MCF 10A (cell line): ENCODE measurements around the gene OMA1. TPM values are rescaled to one million over a fixed set of nuclear protein-coding genes. Genes with fewer than 3 reads are reported as not detected.

Source experiments
- BruUV-seq: library from RNA; stranded (reverse); fragments of 400-500 nt; replicated peaks from 2 replicates; lab custom pipeline; 2021; lab: Mats Ljungman, UMichigan
- CTCF ChIA-PET: fragments of 300-600 bp; sonication (Branson Sonifier 250); formaldehyde crosslinking; extraction: SDS; loops from one replicate; lab custom pipeline; 2021; ENCODE audit warnings: antibody characterized with exemption, inconsistent platforms; lab: Yijun Ruan, JAX
- POLR2A ChIA-PET: fragments of 300-600, 350-650 bp; sonication (Branson Sonifier 250); formaldehyde crosslinking; extraction: SDS; loops from one replicate; lab custom pipeline; 2020; ENCODE audit warnings: antibody characterized with exemption, inconsistent platforms; lab: Yijun Ruan, JAX
- DNase-seq: peaks from one replicate; pipeline ENCODE4 v3.0.0-alpha.2; 2018; ENCODE audit not compliant: unreplicated experiment
- H3K27ac Mint-ChIP-seq: one replicate; pipeline ENCODE4 v1.8.0; 2022; ENCODE audit warnings: mild to moderate bottlenecking, low read depth, mixed read lengths; ENCODE audit not compliant: unreplicated experiment
- H3K27me3 Mint-ChIP-seq: one replicate; pipeline ENCODE4 v1.8.0; 2022; ENCODE audit warnings: mixed read lengths; ENCODE audit not compliant: insufficient read depth, unreplicated experiment
- H3K36me3 Mint-ChIP-seq: one replicate; pipeline ENCODE4 v1.8.0; 2022; ENCODE audit warnings: mild to moderate bottlenecking, moderate library complexity, mixed read lengths; ENCODE audit not compliant: insufficient read depth, unreplicated experiment
- H3K4me1 Mint-ChIP-seq: one replicate; pipeline ENCODE4 v1.8.0; 2022; ENCODE audit warnings: mixed read lengths; ENCODE audit not compliant: insufficient read depth, unreplicated experiment
- H3K4me3 Mint-ChIP-seq: one replicate; pipeline ENCODE4 v1.8.0; 2022; ENCODE audit warnings: mild to moderate bottlenecking, moderate library complexity, mixed read lengths; ENCODE audit not compliant: unreplicated experiment
- H3K9me3 Mint-ChIP-seq: one replicate; pipeline ENCODE4 v1.8.0; 2022; ENCODE audit warnings: mixed read lengths; ENCODE audit not compliant: unreplicated experiment
- intact Hi-C: fragments of 100-400 bp; cut with micrococcal nuclease; formaldehyde crosslinking; loops from 2 replicates; pipeline ENCODE4 v1.14.1; 2022
- total RNA-seq: library from RNA; stranded (reverse); gene quantifications from 2 replicates; pipeline ENCODE4 v1.2.3, GENCODE V29; 2022
- TF ChIP-seq, protein P1 (sequence below): fragments of 200-600 bp; IDR thresholded peaks from one replicate; pipeline ENCODE4 v1.8.0; 2022; ENCODE audit warnings: antibody characterized with exemption, mild to moderate bottlenecking; ENCODE audit not compliant: unreplicated experiment

The OMA1 gene
- total RNA-seq, 1 experiment from 2014 or later, result 15.7 TPM

DNA sequence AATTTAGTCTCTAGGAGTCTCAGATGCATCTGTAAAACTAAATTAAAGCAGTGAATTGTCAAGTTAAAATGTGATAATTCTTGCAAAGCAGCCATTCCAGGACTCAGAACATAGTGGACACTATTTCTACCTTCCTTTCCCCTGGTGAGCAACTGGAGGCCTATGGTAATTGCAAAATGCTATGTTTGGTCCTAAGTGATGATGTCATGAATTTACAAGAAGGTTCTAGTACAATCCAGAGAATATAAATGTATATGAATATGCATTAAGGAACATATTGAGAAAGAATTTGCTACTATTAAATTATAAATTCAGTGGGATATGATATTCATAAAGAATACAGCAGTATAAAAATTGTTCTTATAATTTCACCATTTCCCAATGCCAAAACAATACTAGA lies 32.6 kb downstream of the OMA1 start:
- Mint-ChIP-seq H3K36me3 (peaks cover 11% of the 10 kb centered on the region), H3K27me3 (no peaks in the 10 kb centered on the region), H3K27ac (no peak overlapping the region), H3K9me3 (no peaks in the 10 kb centered on the region), H3K4me1 (no peaks in the 10 kb centered on the region), H3K4me3 (no peak overlapping the region)
- TF ChIP-seq, protein P1, sequence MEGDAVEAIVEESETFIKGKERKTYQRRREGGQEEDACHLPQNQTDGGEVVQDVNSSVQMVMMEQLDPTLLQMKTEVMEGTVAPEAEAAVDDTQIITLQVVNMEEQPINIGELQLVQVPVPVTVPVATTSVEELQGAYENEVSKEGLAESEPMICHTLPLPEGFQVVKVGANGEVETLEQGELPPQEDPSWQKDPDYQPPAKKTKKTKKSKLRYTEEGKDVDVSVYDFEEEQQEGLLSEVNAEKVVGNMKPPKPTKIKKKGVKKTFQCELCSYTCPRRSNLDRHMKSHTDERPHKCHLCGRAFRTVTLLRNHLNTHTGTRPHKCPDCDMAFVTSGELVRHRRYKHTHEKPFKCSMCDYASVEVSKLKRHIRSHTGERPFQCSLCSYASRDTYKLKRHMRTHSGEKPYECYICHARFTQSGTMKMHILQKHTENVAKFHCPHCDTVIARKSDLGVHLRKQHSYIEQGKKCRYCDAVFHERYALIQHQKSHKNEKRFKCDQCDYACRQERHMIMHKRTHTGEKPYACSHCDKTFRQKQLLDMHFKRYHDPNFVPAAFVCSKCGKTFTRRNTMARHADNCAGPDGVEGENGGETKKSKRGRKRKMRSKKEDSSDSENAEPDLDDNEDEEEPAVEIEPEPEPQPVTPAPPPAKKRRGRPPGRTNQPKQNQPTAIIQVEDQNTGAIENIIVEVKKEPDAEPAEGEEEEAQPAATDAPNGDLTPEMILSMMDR, result no peak
- no peak for DNase-seq
- no TSS peak for BruUV-seq
- intact Hi-C loops, result loop anchor here (2.0 to 10.0 kb wide), 3 partner anchors 781 to 1431 kb away; partner anchors contain the start of gene FGGY
- POLR2A ChIA-PET, result interaction anchor here (0.8 kb wide), 1 partner anchor 16 kb away, joined by 3 read pairs; no protein-coding TSS in a partner anchor
- CTCF ChIA-PET, result interaction anchor here (1.0 to 9.9 kb wide), 7 partner anchors 11 to 156 kb away, joined by 3 to 185 read pairs (median 11); partner anchors contain the start of gene OMA1

DNA sequence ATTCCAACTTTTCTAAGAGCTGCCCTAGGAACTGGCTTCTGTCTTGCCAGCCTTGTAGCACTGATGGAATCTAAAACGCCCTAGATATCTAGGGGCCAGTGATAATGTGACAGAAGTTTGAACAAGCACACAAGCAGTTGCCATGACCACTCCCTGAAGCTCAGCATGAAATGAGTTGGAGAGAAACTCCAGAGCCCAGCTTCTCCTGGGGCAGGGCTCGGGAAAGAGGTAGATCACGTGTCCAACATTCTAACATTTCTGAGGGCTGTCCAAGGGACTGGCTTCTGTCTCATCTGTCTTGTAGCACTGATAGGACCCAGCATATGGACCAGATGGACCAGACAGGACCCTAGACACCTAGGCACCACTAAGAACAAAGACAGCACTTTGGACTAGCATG lies 37.9 kb downstream of the OMA1 start:
- no peaks in the 10 kb centered on the region for H3K4me1 Mint-ChIP-seq
- no peak for DNase-seq
- CTCF ChIA-PET, result no interaction called here
- no peaks in the 10 kb centered on the region for H3K27me3 Mint-ChIP-seq
- H3K9me3 Mint-ChIP-seq, result no peaks in the 10 kb centered on the region
- BruUV-seq, result no TSS peak
- POLR2A ChIA-PET, result no interaction called here
- TF ChIP-seq, protein P1, result no peak
- no peak overlapping the region for H3K27ac Mint-ChIP-seq
- H3K36me3 Mint-ChIP-seq, result peaks cover 19% of the 10 kb centered on the region
- intact Hi-C loops, result no loop called here
- no peak overlapping the region for H3K4me3 Mint-ChIP-seq

DNA sequence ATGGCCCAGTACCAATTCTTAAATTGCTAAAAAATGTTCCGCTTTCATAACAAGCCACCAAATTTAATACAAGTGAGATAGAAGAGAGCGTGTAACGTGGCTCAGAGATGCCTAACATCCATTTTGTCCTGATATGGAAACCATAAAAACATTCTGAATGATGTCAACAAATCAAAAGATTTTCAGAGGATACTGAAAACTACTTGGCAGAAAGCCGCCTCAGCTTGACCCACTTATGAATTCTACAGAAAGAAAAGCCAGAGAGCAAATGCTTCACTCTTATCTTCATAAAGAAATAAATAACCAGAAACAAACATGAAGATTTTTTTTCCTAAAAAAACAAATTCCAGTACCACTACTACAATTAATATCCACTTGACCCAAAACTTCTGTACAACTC lies 41.2 kb downstream of the OMA1 start:
- H3K9me3 Mint-ChIP-seq, result no peaks in the 10 kb centered on the region
- H3K27me3 Mint-ChIP-seq, result no peaks in the 10 kb centered on the region
- no peak overlapping the region for H3K27ac Mint-ChIP-seq
- intact Hi-C loops, result no loop called here
- H3K4me1 Mint-ChIP-seq, result no peaks in the 10 kb centered on the region
- TF ChIP-seq, protein P1, result no peak
- no TSS peak for BruUV-seq
- DNase-seq, result no peak
- no peak overlapping the region for H3K4me3 Mint-ChIP-seq
- ChIA-PET POLR2A (interaction anchor here (0.7 kb wide), 1 partner anchor 20 kb away, joined by 3 read pairs; no protein-coding TSS in a partner anchor), CTCF (interaction anchor here (1.1 kb wide), 1 partner anchor 10 kb away, joined by 4 read pairs; no protein-coding TSS in a partner anchor)
- H3K36me3 Mint-ChIP-seq, result peaks cover 15% of the 10 kb centered on the region

DNA sequence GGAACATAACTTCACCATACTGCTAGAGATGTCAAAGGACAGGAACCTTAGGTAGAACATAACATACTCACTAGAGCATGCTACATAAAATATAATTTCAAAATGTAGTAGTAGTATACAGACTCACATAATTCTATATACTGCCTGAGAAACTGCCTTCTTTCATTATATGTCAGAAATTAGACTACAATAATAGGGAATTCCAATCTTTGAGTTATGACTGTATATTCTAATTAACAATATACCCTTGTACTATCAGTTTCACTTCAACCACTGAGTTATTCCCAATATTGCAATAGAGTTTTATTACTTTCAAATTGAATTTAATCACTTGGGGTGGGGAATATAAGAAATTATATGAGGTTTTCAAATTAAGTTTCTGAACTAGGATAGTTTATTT lies 44.0 kb downstream of the OMA1 start:
- Mint-ChIP-seq H3K4me3 (no peak overlapping the region), H3K4me1 (no peaks in the 10 kb centered on the region), H3K9me3 (no peaks in the 10 kb centered on the region), H3K27me3 (no peaks in the 10 kb centered on the region), H3K36me3 (peaks cover 15% of the 10 kb centered on the region), H3K27ac (no peak overlapping the region)
- CTCF ChIA-PET, result no interaction called here
- DNase-seq, result no peak
- intact Hi-C loops, result no loop called here
- no TSS peak for BruUV-seq
- TF ChIP-seq, protein P1, result no peak
- POLR2A ChIA-PET, result no interaction called here
